Measurements from ENCODE around the gene NDE1.

DNA sequence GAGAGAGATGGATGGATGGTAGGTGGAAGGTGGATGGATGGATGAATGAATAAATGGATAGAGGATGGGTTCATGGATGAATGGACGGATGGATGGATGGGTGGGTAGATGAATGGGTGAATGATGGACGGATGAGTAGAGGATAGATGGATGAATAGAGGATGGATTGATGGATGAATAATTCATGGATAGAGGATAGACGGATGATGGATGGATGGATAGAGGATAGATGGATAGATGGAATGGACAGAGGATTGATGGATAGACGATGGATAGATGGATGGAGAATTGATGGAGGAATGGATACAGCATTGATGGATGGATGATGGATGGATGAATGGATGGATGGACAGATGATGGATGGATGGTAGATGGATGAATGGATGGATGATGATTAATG lies 115.1 kb downstream of the NDE1 start:
- TF ChIP-seq, protein P1, sequence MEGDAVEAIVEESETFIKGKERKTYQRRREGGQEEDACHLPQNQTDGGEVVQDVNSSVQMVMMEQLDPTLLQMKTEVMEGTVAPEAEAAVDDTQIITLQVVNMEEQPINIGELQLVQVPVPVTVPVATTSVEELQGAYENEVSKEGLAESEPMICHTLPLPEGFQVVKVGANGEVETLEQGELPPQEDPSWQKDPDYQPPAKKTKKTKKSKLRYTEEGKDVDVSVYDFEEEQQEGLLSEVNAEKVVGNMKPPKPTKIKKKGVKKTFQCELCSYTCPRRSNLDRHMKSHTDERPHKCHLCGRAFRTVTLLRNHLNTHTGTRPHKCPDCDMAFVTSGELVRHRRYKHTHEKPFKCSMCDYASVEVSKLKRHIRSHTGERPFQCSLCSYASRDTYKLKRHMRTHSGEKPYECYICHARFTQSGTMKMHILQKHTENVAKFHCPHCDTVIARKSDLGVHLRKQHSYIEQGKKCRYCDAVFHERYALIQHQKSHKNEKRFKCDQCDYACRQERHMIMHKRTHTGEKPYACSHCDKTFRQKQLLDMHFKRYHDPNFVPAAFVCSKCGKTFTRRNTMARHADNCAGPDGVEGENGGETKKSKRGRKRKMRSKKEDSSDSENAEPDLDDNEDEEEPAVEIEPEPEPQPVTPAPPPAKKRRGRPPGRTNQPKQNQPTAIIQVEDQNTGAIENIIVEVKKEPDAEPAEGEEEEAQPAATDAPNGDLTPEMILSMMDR (IDR thresholded peaks at IDR 0.05): no peak
- TF ChIP-seq POLR2A (IDR thresholded peaks at IDR 0.05; ENCODE audit: low read depth): no peak
- peak in 1 of 2 donors; percentile 97 for TF ChIP-seq POLR2AphosphoS5 (IDR thresholded peaks at IDR 0.05)

Data from esophagus muscularis mucosa (tissue), 3 donors.